Choroid plexus epithelial cell (primary cell): Measurements from ENCODE around the gene PPM1L.
"Not testable (repeated sequence)": the region's sequence is repeated elsewhere in the genome, so short reads cannot be mapped to it uniquely, and the experiment has no call there.

Source experiments
- DNase-seq: peaks from one replicate; pipeline ENCODE4 v3.0.0-alpha.2; 2010; ENCODE audit warnings: low read depth
- H3K4me3 ChIP-seq: 2 replicates; pipeline ENCODE4 v1.5.1; 2011; ENCODE audit warnings: low read depth, mild to moderate bottlenecking, control low read depth, low read length, moderate library complexity
- CTCF ChIP-seq: conservative IDR thresholded peaks from 2 replicates; pipeline ENCODE4 v1.5.1; 2011; ENCODE audit warnings: low read depth, mild to moderate bottlenecking, control low read depth, inconsistent platforms, low read length, moderate library complexity

Gene PPM1L

GRCh38 chr3:160982491-160982890 is 226.5 kb downstream of the PPM1L start:
- no peak for TF ChIP-seq CTCF
- DNase-seq = peak; percentile 1
- H3K4me3 ChIP-seq = no peak overlapping the region

GRCh38 chr3:160983900-160984299 is 227.9 kb downstream of the PPM1L start:
- H3K4me3 ChIP-seq, DNase-seq: not testable (repeated sequence)

GRCh38 chr3:160986069-160986468 is 230.0 kb downstream of the PPM1L start:
- TF ChIP-seq CTCF = no peak
- no peak for DNase-seq
- H3K4me3 ChIP-seq = no peak overlapping the region

GRCh38 chr3:160987982-160988964 is 232.2 kb downstream of the PPM1L start:
- TF ChIP-seq CTCF = no peak
- H3K4me3 ChIP-seq = no peak overlapping the region
- no peak for DNase-seq

- no peak for DNase-seq
- no peak for TF ChIP-seq CTCF
- no peak overlapping the region for H3K4me3 ChIP-seq
Measured at GRCh38 chr3:160990446-160990845, 234.4 kb downstream of the PPM1L start.

- H3K4me3 ChIP-seq = no peak overlapping the region
- TF ChIP-seq CTCF = no peak
- no peak for DNase-seq
Measured at GRCh38 chr3:160992712-160993111, 236.7 kb downstream of the PPM1L start.

- no peak for TF ChIP-seq CTCF
- no peak for DNase-seq
- no peak overlapping the region for H3K4me3 ChIP-seq
Measured at GRCh38 chr3:160996811-160997210, 240.8 kb downstream of the PPM1L start.
